Measurements from ENCODE around the gene LSP1. TPM values are rescaled to one million over a fixed set of nuclear protein-coding genes. Genes with fewer than 3 reads are reported as not detected.

The LSP1 gene
- total RNA-seq, 4 donors from 2014 or later = 73.7 to 105 (median 86.6) TPM

DNA sequence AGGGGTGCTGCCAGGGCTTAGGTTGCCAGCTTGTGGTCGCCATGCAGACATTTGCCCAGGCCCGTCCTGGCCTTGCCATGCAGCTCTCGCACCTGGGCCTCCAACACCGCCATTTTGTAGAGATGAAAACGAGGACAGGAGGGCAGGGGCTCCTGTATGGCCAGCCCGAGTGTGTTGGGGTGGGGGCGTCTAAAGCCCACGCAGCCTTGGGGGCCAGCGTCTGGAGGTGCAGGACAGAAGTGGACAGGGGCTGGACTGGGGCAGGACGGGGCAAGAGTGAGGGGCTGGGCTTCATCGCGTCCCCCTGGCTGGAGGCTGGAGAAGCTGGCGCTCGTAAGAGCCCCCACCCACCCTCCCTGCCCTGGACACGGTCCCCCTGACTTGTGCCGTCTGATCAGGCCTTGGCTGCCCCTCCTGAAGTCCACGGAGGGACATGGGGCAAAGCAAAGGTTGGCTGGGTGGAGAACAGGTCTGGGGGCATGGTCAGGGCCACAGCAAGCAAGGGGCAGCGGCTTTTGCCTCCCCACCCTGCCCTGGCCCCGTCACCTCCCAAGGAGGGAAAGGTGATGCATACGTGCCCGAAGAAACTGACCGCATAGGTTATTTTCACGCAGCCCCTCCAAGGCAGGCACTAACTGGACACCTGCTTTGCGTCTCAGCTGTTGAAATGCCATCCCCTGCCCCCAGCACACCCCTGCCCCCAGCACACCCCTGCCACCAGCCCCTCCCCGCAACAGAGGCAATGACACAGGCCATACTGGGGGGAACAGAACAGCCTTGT, 67.4 kb downstream of the LSP1 start:
- DNase-seq (ENCODE audit: low spot score in 2 of 2) = no peak
- H3K4me3 ChIP-seq (ENCODE audit: low read depth, poor library complexity, severe bottlenecking) = no peak overlapping the region
- TF ChIP-seq POLR2A (IDR thresholded peaks at IDR 0.05) = no peak
- TF ChIP-seq, protein P1, sequence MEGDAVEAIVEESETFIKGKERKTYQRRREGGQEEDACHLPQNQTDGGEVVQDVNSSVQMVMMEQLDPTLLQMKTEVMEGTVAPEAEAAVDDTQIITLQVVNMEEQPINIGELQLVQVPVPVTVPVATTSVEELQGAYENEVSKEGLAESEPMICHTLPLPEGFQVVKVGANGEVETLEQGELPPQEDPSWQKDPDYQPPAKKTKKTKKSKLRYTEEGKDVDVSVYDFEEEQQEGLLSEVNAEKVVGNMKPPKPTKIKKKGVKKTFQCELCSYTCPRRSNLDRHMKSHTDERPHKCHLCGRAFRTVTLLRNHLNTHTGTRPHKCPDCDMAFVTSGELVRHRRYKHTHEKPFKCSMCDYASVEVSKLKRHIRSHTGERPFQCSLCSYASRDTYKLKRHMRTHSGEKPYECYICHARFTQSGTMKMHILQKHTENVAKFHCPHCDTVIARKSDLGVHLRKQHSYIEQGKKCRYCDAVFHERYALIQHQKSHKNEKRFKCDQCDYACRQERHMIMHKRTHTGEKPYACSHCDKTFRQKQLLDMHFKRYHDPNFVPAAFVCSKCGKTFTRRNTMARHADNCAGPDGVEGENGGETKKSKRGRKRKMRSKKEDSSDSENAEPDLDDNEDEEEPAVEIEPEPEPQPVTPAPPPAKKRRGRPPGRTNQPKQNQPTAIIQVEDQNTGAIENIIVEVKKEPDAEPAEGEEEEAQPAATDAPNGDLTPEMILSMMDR (IDR thresholded peaks at IDR 0.05) = no peak
- WGBS, 2 donors = 85 to 92% methylated on average over 23 of the region's 25 CpGs
- intact Hi-C loops (cut with DNase I; ENCODE audit: low total_unique reads) = loop anchor here (5.0 kb wide), 1 partner anchor 38 kb away; no protein-coding TSS in a partner anchor

DNA sequence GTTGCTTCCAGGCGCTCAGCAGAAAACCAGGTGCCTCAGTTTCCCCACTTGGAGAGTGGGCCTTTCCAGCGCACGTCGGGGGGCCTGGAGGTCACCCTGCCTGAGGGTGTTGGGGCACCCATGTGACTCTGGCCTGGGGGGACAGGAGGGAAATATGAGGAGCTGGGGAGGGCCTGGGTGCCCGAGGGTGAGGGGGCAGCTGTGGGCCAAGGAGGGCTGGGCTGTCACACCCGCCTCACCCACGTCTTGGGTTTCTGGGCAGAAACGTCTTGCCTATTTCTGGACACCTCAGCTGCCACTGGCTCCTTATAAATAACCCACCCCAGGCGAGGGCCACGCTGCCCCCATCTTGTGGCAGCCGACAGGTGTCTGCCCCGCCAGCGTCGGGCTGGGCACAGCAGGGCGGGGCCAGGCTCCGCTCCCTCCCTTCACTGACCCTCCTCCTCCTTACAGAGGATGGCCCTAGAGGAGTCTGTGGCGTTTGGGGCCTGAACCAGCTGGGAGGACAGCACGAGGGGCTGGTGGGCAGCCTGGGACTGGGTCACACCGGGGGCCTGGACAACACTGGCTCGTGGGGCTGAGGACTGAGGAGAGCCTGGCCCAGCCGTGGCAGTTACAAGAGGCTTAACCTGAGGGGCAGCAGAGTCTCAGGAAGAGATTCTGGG, 68.2 kb downstream of the LSP1 start:
- intact Hi-C loops (cut with DNase I; ENCODE audit: low total_unique reads) = loop anchor here (5.0 kb wide), 1 partner anchor 39 kb away; no protein-coding TSS in a partner anchor
- 43 to 78% methylated on average over 17 to 21 of the region's 21 CpGs for WGBS, 2 donors
- no peak overlapping the region for H3K4me3 ChIP-seq (ENCODE audit: low read depth, poor library complexity, severe bottlenecking)
- no peak for DNase-seq (ENCODE audit: low spot score in 2 of 2)
- TF ChIP-seq POLR2A (IDR thresholded peaks at IDR 0.05) = no peak
- TF ChIP-seq, protein P1 (IDR thresholded peaks at IDR 0.05) = no peak

DNA sequence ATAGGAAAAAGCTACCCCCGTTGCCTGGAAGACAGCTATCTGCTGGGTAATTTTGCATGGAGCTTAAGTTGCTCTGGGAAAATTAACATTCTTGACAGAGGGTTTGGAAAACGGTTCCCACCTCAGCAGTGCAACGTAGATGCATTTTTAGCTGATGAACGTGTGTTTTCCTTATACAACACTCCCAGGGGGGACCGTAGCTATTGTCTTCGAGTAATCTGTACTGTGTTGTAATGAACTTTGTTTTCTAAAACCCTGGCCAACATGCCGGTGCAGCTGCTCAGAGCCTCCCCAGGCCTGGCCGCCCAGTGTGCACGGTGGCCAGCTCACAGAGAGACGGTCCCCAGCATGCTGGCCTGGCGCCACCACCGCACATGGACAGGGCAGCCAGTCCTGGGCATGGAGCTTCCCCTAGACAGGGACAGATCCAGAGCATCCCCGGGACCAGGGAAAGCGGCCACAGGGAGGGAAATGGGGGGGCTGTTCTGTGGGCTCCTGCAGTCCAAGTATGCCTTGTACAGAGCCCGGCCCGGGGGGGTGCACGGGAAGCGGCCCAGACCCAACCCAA, 68.8 kb downstream of the LSP1 start:
- no peak for DNase-seq (ENCODE audit: low spot score in 2 of 2)
- intact Hi-C loops (cut with DNase I; ENCODE audit: low total_unique reads) = loop anchor here (5.0 kb wide), 1 partner anchor 39 kb away; no protein-coding TSS in a partner anchor
- TF ChIP-seq, protein P1 (IDR thresholded peaks at IDR 0.05) = no peak
- TF ChIP-seq POLR2A (IDR thresholded peaks at IDR 0.05) = no peak
- no peak overlapping the region for H3K4me3 ChIP-seq (ENCODE audit: low read depth, poor library complexity, severe bottlenecking)
- WGBS, 2 donors = 51 to 53% methylated on average over 18 of the region's 18 CpGs

DNA sequence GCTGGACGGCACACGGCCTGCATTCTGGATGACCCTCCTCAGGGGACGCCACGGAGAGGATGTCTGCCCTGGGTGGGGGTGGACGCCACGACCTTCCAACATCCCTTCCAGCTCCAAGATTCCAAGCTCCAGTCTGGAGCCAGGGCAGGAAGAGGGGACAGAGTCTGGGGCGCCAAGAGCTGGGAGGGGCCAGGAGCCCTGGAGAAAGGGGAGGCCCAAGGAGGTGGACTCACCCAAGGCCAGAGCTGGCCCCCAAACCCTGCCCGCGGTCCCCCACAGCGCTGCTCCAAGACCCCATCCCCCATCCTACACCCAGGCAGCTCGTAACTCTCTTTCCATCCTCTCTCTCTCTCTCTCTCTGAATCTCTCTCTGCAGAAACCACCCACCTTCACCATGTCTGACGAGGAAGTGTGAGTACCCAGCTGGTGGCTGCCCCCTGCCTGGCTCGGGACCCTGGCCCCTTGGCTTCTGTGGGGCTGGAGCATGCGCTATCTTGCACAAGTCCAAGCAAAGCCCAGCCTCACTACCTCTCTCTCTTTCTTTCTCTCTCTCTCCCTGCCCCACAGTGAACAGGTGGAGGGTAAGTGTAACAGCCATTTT, 69.7 kb downstream of the LSP1 start:
- WGBS, 2 donors = 68 to 76% methylated on average over 14 of the region's 14 CpGs
- intact Hi-C loops (cut with DNase I; ENCODE audit: low total_unique reads) = loop anchor here (5.0 kb wide), 1 partner anchor 40 kb away; no protein-coding TSS in a partner anchor
- H3K4me3 ChIP-seq (ENCODE audit: low read depth, poor library complexity, severe bottlenecking) = no peak overlapping the region
- no peak for DNase-seq (ENCODE audit: low spot score in 2 of 2)
- TF ChIP-seq, protein P1 (IDR thresholded peaks at IDR 0.05) = no peak

DNA sequence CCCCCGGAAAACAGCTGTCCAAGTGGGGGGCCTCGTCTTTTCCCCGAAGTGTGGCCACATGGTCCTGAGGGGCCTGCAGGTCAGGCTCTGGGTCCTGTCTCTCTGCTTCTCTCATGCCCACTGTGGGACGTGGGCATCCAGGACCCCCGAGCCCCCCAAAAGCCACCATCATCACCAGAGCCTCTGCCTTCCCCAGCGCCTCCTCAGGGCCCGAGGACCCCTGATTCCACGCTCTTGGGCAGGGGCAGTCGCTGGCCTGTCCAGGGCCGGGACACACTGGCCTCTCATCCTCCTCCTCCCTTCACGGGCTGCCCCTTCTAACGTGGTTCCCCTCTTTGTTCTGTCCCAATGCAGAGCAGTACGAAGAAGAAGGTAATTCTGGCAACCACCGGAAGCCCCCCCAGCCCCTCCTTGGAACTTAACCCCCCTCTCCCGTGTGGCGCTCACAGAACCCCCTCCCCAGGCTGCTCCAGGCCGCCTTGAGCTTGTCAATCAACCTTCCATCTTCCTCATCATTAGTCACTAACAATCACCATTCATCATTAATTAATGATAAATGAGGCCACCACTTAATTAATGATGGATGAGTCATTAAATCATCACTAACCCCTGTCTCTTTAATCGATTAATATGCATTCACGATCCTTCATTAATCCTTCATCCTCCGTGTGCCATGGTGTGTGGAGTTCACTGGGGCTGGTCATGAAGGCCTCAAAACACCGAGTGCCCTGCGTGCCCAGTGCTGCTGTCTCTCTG, 70.5 kb downstream of the LSP1 start:
- H3K4me3 ChIP-seq (ENCODE audit: low read depth, poor library complexity, severe bottlenecking) = no peak overlapping the region
- 83 to 87% methylated on average over 22 of the region's 22 CpGs for WGBS, 2 donors
- TF ChIP-seq, protein P1 (IDR thresholded peaks at IDR 0.05) = no peak
- TF ChIP-seq POLR2A (IDR thresholded peaks at IDR 0.05) = no peak
- intact Hi-C loops (cut with DNase I; ENCODE audit: low total_unique reads) = loop anchor here (5.0 kb wide), 1 partner anchor 41 kb away; no protein-coding TSS in a partner anchor
- no peak for DNase-seq (ENCODE audit: low spot score in 2 of 2)
